Measurements from ENCODE around the gene PCF11. TPM values are rescaled to one million over a fixed set of nuclear protein-coding genes. Genes with fewer than 3 reads are reported as not detected.

PCF11 gene
- total RNA-seq, 1 experiment from 2014 or later: 46.1 TPM

GRCh38 chr11:83205608-83206185, 48.8 kb downstream of the PCF11 start:
- H3K36me3 Mint-ChIP-seq: no peaks in the 10 kb centered on the region
- ChIA-PET CTCF (no interaction called here), POLR2A (no interaction called here)
- H3K27ac Mint-ChIP-seq: no peak overlapping the region
- no peaks in the 10 kb centered on the region for H3K9me3 Mint-ChIP-seq
- no peak for TF ChIP-seq IRF1 (CRISPR knock-in tag; IDR thresholded peaks at IDR 0.05)
- no peak overlapping the region for H3K4me3 Mint-ChIP-seq
- DNase-seq (ENCODE audit: low spot score) (no peak), ATAC-seq (no peak)
- no peaks in the 10 kb centered on the region for H3K4me1 Mint-ChIP-seq
- H3K27me3 Mint-ChIP-seq (ENCODE audit: low read depth): no peaks in the 10 kb centered on the region

- Mint-ChIP-seq H3K9me3 (no peaks in the 10 kb centered on the region), H3K27me3 (ENCODE audit: low read depth) (no peaks in the 10 kb centered on the region), H3K4me1 (no peaks in the 10 kb centered on the region), H3K4me3 (no peak overlapping the region), H3K27ac (no peak overlapping the region), H3K36me3 (no peaks in the 10 kb centered on the region)
- DNase-seq (ENCODE audit: low spot score): no peak
- no peak for ATAC-seq
- ChIA-PET CTCF (no interaction called here), POLR2A (no interaction called here)
- TF ChIP-seq TCF7 (CRISPR knock-in tag; IDR thresholded peaks at IDR 0.05; ENCODE audit: low read depth) (no peak), AFF4 (CRISPR knock-in tag; IDR thresholded peaks at IDR 0.05; ENCODE audit: borderline replicate concordance) (no peak), ZBTB43 (CRISPR knock-in tag; IDR thresholded peaks at IDR 0.05) (no peak), ZSCAN18 (CRISPR knock-in tag; IDR thresholded peaks at IDR 0.05) (no peak), USF1 (CRISPR knock-in tag; IDR thresholded peaks at IDR 0.05) (no peak), FOXK1 (CRISPR knock-in tag; IDR thresholded peaks at IDR 0.05) (no peak), ATF1 (CRISPR knock-in tag; IDR thresholded peaks at IDR 0.05) (no peak), SOX15 (CRISPR knock-in tag; IDR thresholded peaks at IDR 0.05) (no peak), FOXP4 (CRISPR knock-in tag; IDR thresholded peaks at IDR 0.05) (no peak), ZNF512 (CRISPR knock-in tag; IDR thresholded peaks at IDR 0.05; ENCODE audit: borderline replicate concordance) (no peak), CTCF (IDR thresholded peaks at IDR 0.05) (no peak), OVOL2 (CRISPR knock-in tag; IDR thresholded peaks at IDR 0.05; ENCODE audit: borderline replicate concordance) (no peak), ZNF416 (CRISPR knock-in tag; IDR thresholded peaks at IDR 0.05) (no peak), TP53 (CRISPR knock-in tag; IDR thresholded peaks at IDR 0.05) (no peak), MLX (CRISPR knock-in tag; IDR thresholded peaks at IDR 0.05) (no peak), ZNF423 (CRISPR knock-in tag; IDR thresholded peaks at IDR 0.05) (no peak)
Observed at GRCh38 chr11:83206221-83206620, 49.3 kb downstream of the PCF11 start.
